Neural cell (in vitro differentiated cells): ENCODE results near the gene PTGFR. TPM values are rescaled to one million over a fixed set of nuclear protein-coding genes. Genes with fewer than 3 reads are reported as not detected.

Experiments used
- H2AFZ ChIP-seq: fragments of 200-600, 300-800 bp; sonication (generic), shearing (Covaris generic); 2 replicates; pipeline ENCODE4 v1.6.0; 2014; ENCODE audit warnings: low read depth, mild to moderate bottlenecking, antibody characterized with exemption, low read length, moderate library complexity
- H3F3A ChIP-seq: fragments of 200-600 bp; shearing (Covaris generic); 2 replicates; pipeline ENCODE4 v1.6.1; 2016; ENCODE audit warnings: mild to moderate bottlenecking, moderate library complexity, mixed read lengths, antibody characterized with exemption, low read length; ENCODE audit not compliant: insufficient read depth, poor library complexity, severe bottlenecking
- H3K27ac ChIP-seq: fragments of 200-600, 300-800 bp; sonication (generic), shearing (Covaris generic); 2 replicates; pipeline ENCODE4 v1.5.1; 2014; ENCODE audit warnings: mild to moderate bottlenecking, low read length, moderate library complexity
- H3K27me3 ChIP-seq: fragments of 300-800, 200-600 bp; sonication (generic), shearing (Covaris generic); 2 replicates; pipeline ENCODE4 v1.6.0; 2014; ENCODE audit warnings: mild to moderate bottlenecking, low read depth, low read length, moderate library complexity; ENCODE audit not compliant: insufficient read depth
- H3K36me3 ChIP-seq: fragments of 300-800, 200-600 bp; sonication (generic), shearing (Covaris generic); 2 replicates; pipeline ENCODE4 v1.5.1; 2014; ENCODE audit warnings: mild to moderate bottlenecking, antibody characterized with exemption, low read length, moderate library complexity; ENCODE audit not compliant: insufficient read depth
- H3K4me2 ChIP-seq: fragments of 300-800, 200-600 bp; sonication (generic), shearing (Covaris generic); 2 replicates; pipeline ENCODE4 v1.6.0; 2014; ENCODE audit warnings: mild to moderate bottlenecking, low read length
- H3K4me3 ChIP-seq: fragments of 300-800, 200-600 bp; sonication (generic), shearing (Covaris generic); 2 replicates; pipeline ENCODE4 v1.5.1; 2014; ENCODE audit warnings: mild to moderate bottlenecking, low read length, moderate library complexity
- H3K79me2 ChIP-seq: fragments of 200-600 bp; shearing (Covaris generic); replicated peaks from 2 replicates; pipeline ENCODE4 v1.6.0; 2014; ENCODE audit warnings: mild to moderate bottlenecking, low read length, moderate library complexity; ENCODE audit not compliant: insufficient read depth
- H3K9ac ChIP-seq: fragments of 300-800, 200-600 bp; sonication (generic), shearing (Covaris generic); 2 replicates; pipeline ENCODE4 v1.6.1; 2016; ENCODE audit warnings: mild to moderate bottlenecking, low read length, mixed read lengths
- H3K9me2 ChIP-seq: fragments of 200-600 bp; shearing (Covaris generic); 2 replicates; pipeline ENCODE4 v1.6.1; 2016; ENCODE audit warnings: mild to moderate bottlenecking, low read length, mixed read lengths; ENCODE audit not compliant: insufficient read depth
- H3K9me3 ChIP-seq: fragments of 200-600, 300-800 bp; sonication (generic), shearing (Covaris generic); 2 replicates; pipeline ENCODE4 v1.6.1; 2016; ENCODE audit warnings: mild to moderate bottlenecking, mixed run types, low read length, moderate library complexity, mixed read lengths
- H4K20me1 ChIP-seq: fragments of 200-600 bp; shearing (Covaris generic); 2 replicates; pipeline ENCODE4 v1.6.1; 2016; ENCODE audit warnings: mild to moderate bottlenecking, mixed run types; ENCODE audit not compliant: insufficient read depth
- EP300 ChIP-seq: fragments of 450-650 bp; conservative IDR thresholded peaks from 2 replicates; pipeline ENCODE4 v1.6.1; 2014; ENCODE audit warnings: antibody characterized with exemption, mild to moderate bottlenecking, moderate library complexity; ENCODE audit not compliant: poor library complexity, severe bottlenecking
- EZH2 ChIP-seq: fragments of 200-600, 300-800 bp; shearing (Covaris generic), sonication (generic); IDR thresholded peaks from 2 replicates; pipeline ENCODE4 v1.6.1; 2014; ENCODE audit warnings: antibody characterized with exemption, low read length, borderline replicate concordance, mild to moderate bottlenecking; ENCODE audit not compliant: insufficient read depth, poor library complexity, severe bottlenecking
- MXI1 ChIP-seq: fragments of 450-650 bp; conservative IDR thresholded peaks from 2 replicates; pipeline ENCODE4 v1.6.1; 2014; ENCODE audit warnings: antibody characterized with exemption, mild to moderate bottlenecking; ENCODE audit not compliant: poor library complexity, severe bottlenecking
- POLR2AphosphoS5 ChIP-seq: IDR thresholded peaks from 2 replicates; pipeline ENCODE4 v1.6.1; 2012
- RAD21 ChIP-seq: fragments of 450-650 bp; conservative IDR thresholded peaks from 2 replicates; pipeline ENCODE4 v1.6.1; 2014; ENCODE audit warnings: antibody characterized with exemption, mild to moderate bottlenecking, moderate library complexity
- SMC3 ChIP-seq: fragments of 450-650 bp; conservative IDR thresholded peaks from 2 replicates; pipeline ENCODE4 v1.6.1; 2014; ENCODE audit warnings: antibody characterized with exemption, mild to moderate bottlenecking, moderate library complexity; ENCODE audit not compliant: poor library complexity
- TAF1 ChIP-seq: IDR thresholded peaks from 2 replicates; pipeline ENCODE4 v1.6.1; 2012; ENCODE audit warnings: low read depth
- polyA plus RNA-seq: library from polyadenylated mRNA; depleted of rRNA; stranded (reverse); fragments of >200 nt; gene quantifications from 2 replicates; pipeline ENCODE4 v1.2.3, GENCODE V29; 2014
- TF ChIP-seq, protein P1 (sequence below): fragments of 450-650 bp; IDR thresholded peaks from 2 replicates; pipeline ENCODE4 v1.5.1; 2014; ENCODE audit warnings: antibody characterized with exemption, mild to moderate bottlenecking, moderate library complexity; ENCODE audit not compliant: poor library complexity, severe bottlenecking
- TF ChIP-seq, protein P2 (sequence below): IDR thresholded peaks from 2 replicates; pipeline ENCODE4 v1.6.1; 2012; ENCODE audit warnings: borderline replicate concordance

The PTGFR gene
- polyA plus RNA-seq, 1 donor from 2014 or later = 0.54 TPM

DNA sequence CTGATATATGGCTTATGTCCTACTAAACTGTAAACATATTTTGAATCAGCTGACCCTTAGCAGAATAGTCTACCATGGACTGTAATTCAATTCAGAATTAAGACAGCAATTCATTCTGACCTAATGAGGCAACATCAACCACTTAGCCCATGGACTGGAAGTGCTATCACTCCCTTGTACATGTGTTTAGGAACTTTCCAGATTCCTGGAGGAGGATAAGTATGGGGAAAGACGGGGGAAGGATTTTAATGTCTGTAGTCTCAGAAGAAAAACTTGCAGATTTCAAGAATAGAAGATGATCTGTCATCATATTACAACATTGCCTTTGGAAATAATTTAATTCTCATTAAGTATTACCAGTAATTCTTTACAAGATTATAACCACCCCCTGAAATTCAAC, 56.3 kb downstream of the PTGFR start:
- H3K4me3 ChIP-seq = no peak overlapping the region
- H3K27me3 ChIP-seq = no peaks in the 10 kb centered on the region
- H3F3A ChIP-seq = no peaks in the 10 kb centered on the region
- H3K9me2 ChIP-seq = no peaks in the 10 kb centered on the region
- no peak overlapping the region for H3K4me2 ChIP-seq
- H4K20me1 ChIP-seq = no peaks in the 10 kb centered on the region
- H3K9ac ChIP-seq = no peak overlapping the region
- no peak overlapping the region for H3K27ac ChIP-seq
- TF ChIP-seq RAD21 = no peak
- TF ChIP-seq POLR2AphosphoS5 = no peak
- TF ChIP-seq TAF1 = no peak
- TF ChIP-seq, protein P1, sequence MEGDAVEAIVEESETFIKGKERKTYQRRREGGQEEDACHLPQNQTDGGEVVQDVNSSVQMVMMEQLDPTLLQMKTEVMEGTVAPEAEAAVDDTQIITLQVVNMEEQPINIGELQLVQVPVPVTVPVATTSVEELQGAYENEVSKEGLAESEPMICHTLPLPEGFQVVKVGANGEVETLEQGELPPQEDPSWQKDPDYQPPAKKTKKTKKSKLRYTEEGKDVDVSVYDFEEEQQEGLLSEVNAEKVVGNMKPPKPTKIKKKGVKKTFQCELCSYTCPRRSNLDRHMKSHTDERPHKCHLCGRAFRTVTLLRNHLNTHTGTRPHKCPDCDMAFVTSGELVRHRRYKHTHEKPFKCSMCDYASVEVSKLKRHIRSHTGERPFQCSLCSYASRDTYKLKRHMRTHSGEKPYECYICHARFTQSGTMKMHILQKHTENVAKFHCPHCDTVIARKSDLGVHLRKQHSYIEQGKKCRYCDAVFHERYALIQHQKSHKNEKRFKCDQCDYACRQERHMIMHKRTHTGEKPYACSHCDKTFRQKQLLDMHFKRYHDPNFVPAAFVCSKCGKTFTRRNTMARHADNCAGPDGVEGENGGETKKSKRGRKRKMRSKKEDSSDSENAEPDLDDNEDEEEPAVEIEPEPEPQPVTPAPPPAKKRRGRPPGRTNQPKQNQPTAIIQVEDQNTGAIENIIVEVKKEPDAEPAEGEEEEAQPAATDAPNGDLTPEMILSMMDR = no peak
- TF ChIP-seq MXI1 = no peak
- no peak for TF ChIP-seq EZH2
- TF ChIP-seq, protein P2, sequence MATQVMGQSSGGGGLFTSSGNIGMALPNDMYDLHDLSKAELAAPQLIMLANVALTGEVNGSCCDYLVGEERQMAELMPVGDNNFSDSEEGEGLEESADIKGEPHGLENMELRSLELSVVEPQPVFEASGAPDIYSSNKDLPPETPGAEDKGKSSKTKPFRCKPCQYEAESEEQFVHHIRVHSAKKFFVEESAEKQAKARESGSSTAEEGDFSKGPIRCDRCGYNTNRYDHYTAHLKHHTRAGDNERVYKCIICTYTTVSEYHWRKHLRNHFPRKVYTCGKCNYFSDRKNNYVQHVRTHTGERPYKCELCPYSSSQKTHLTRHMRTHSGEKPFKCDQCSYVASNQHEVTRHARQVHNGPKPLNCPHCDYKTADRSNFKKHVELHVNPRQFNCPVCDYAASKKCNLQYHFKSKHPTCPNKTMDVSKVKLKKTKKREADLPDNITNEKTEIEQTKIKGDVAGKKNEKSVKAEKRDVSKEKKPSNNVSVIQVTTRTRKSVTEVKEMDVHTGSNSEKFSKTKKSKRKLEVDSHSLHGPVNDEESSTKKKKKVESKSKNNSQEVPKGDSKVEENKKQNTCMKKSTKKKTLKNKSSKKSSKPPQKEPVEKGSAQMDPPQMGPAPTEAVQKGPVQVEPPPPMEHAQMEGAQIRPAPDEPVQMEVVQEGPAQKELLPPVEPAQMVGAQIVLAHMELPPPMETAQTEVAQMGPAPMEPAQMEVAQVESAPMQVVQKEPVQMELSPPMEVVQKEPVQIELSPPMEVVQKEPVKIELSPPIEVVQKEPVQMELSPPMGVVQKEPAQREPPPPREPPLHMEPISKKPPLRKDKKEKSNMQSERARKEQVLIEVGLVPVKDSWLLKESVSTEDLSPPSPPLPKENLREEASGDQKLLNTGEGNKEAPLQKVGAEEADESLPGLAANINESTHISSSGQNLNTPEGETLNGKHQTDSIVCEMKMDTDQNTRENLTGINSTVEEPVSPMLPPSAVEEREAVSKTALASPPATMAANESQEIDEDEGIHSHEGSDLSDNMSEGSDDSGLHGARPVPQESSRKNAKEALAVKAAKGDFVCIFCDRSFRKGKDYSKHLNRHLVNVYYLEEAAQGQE = no peak
- no peak for TF ChIP-seq SMC3
- no peak for TF ChIP-seq EP300
- no peaks in the 10 kb centered on the region for H3K9me3 ChIP-seq
- no peaks in the 10 kb centered on the region for H3K36me3 ChIP-seq
- H2AFZ ChIP-seq = no peak overlapping the region
- no peaks in the 10 kb centered on the region for H3K79me2 ChIP-seq

DNA sequence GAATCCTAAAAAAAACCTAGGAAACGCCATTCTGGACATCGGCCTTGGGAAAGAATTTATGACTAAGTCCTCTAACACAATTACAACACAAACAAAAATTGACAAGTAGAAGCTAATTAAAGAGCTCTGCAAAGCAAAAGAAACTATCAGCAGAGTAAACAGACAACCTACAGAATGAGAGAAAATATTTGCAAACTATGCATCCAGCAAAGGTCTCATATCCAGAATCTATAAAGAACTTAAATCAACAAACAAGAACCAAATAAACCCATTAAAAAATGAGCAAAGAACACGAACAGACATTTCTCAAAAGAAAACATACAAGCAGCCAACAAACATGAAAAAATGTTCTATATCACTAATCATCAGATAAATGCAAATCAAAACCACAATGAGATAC, 58.6 kb downstream of the PTGFR start:
- Histone ChIP-seq H3K9ac (no peak overlapping the region), H3K27ac (no peak overlapping the region), H3K9me3 (no peaks in the 10 kb centered on the region), H3K36me3 (no peaks in the 10 kb centered on the region), H3K79me2 (no peaks in the 10 kb centered on the region), H3K9me2 (no peaks in the 10 kb centered on the region), H2AFZ (no peak overlapping the region), H3K4me3 (no peak overlapping the region), H3K4me2 (no peak overlapping the region), H4K20me1 (no peaks in the 10 kb centered on the region), H3K27me3 (no peaks in the 10 kb centered on the region), H3F3A (no peaks in the 10 kb centered on the region)
- TF ChIP-seq EP300 (no peak), MXI1 (no peak), RAD21 (no peak), EZH2 (no peak), POLR2AphosphoS5 (no peak), SMC3 (no peak), TAF1 (no peak)
- TF ChIP-seq, protein P2 = no peak
- TF ChIP-seq, protein P1 = no peak
